HepG2 (cell line): ENCODE measurements around the gene LUC7L2. TPM values are rescaled to one million over a fixed set of nuclear protein-coding genes. Genes with fewer than 3 reads are reported as not detected.

Source experiments
- ATAC-seq: fragments of 200-7000 bp; cut with Tn5 transposase; 3 replicates; pipeline ENCODE4 v1.9.1; 2020; ENCODE audit warnings: mild to moderate bottlenecking, moderate library complexity
- BruUV-seq: library from RNA; stranded (reverse); fragments of 400-500 nt; replicated peaks from 2 replicates; lab custom pipeline; 2021; lab: Mats Ljungman, UMichigan
- CTCF ChIA-PET: fragments of 300-600 bp; formaldehyde crosslinking; extraction: SDS; loops from one replicate; lab custom pipeline; 2021; ENCODE audit warnings: low total read pairs, inconsistent platforms, low intra/inter-chr PET ratio; lab: Yijun Ruan, JAX
- POLR2A ChIA-PET: fragments of 350-600 bp; sonication (Branson Sonifier 250); formaldehyde crosslinking; loops from one replicate; lab custom pipeline; 2020; ENCODE audit warnings: antibody characterized with exemption, inconsistent platforms; lab: Yijun Ruan, JAX
- DNase-seq: peaks from one replicate; pipeline ENCODE4 v3.0.0-alpha.2; 2015; ENCODE audit warnings: low spot score
- FAIRE-seq: peaks from 3 replicates; lab custom pipeline; 2011; peaks lifted over from hg19 to GRCh38; lab: Jason Lieb, UNC
- H2AFZ ChIP-seq: one replicate; pipeline ENCODE4 v1.6.1; 2011; ENCODE audit warnings: low read length, inconsistent platforms
- H3K27ac ChIP-seq: fragments of 300-600 bp; 3 replicates; pipeline ENCODE4 v1.8.0; 2011; ENCODE audit warnings: mixed run types, mild to moderate bottlenecking, mixed read lengths, low read length, inconsistent platforms; ENCODE audit not compliant: insufficient read depth; ENCODE audit errors: extremely low read length
- H3K27me3 ChIP-seq, 2 experiments: fragments of 200-600 bp in 1 of 2; 2 replicates in 1 of 2; 3 replicates in 1 of 2; pipeline versions ENCODE4 v1.6.0 to v1.8.0; 2011; ENCODE audit warnings: low read length in 2 of 2, mild to moderate bottlenecking in 2 of 2, moderate library complexity in 2 of 2, inconsistent platforms in 1 of 2; ENCODE audit not compliant: insufficient read depth in 2 of 2, control insufficient read depth in 1 of 2
- H3K36me3 ChIP-seq, 2 experiments: fragments of 200-600 bp in 1 of 2; replicated peaks in 1 of 2; 2 replicates in 1 of 2; 3 replicates in 1 of 2; pipeline versions ENCODE4 v1.5.1 to v1.8.0; 2011; ENCODE audit warnings: low read length in 2 of 2, inconsistent platforms in 1 of 2; ENCODE audit not compliant: insufficient read depth in 2 of 2, control insufficient read depth in 1 of 2
- H3K4me1 ChIP-seq: 2 replicates; pipeline ENCODE4 v1.5.1; 2012; ENCODE audit warnings: low read length, inconsistent platforms; ENCODE audit not compliant: insufficient read depth
- H3K4me2 ChIP-seq: 2 replicates; pipeline ENCODE4 v1.6.0; 2011; ENCODE audit warnings: low read depth, low read length, inconsistent platforms
- H3K4me3 ChIP-seq, 3 experiments: fragments of 200-600 bp in 1 of 3; sonication (generic), shearing (Covaris generic) in 1 of 3; replicated peaks in 1 of 3; 2 replicates each; pipeline ENCODE4 v1.5.1; 2011 to 2016; ENCODE audit warnings: low read length in 3 of 3, inconsistent platforms in 2 of 3, low read depth in 2 of 3, mild to moderate bottlenecking in 2 of 3, control low read depth in 1 of 3, mixed read lengths in 1 of 3; ENCODE audit not compliant: insufficient read depth in 1 of 3
- H3K79me2 ChIP-seq: one replicate; pipeline ENCODE4 v1.6.1; 2011; ENCODE audit warnings: low read length, inconsistent platforms; ENCODE audit not compliant: insufficient read depth
- H3K9ac ChIP-seq: 2 replicates; pipeline ENCODE4 v1.6.0; 2011; ENCODE audit warnings: mild to moderate bottlenecking, low read depth, low read length, inconsistent platforms; ENCODE audit not compliant: insufficient read depth
- H3K9me3 ChIP-seq: 2 replicates; pipeline ENCODE4 v1.5.1; 2012; ENCODE audit warnings: mild to moderate bottlenecking, low read length
- H4K20me1 ChIP-seq: 2 replicates; pipeline ENCODE4 v1.6.0; 2011; ENCODE audit warnings: inconsistent platforms, mild to moderate bottlenecking, low read length, moderate library complexity; ENCODE audit not compliant: insufficient read depth
- DPF2 ChIP-seq: sonication (generic); formaldehyde crosslinking; IDR thresholded peaks from 2 replicates; pipeline ENCODE4 v1.4.0; 2020; ENCODE audit warnings: mild to moderate bottlenecking, low read depth, missing genetic modification reagents, borderline replicate concordance
- FOXO4 ChIP-seq: sonication (generic); formaldehyde crosslinking; conservative IDR thresholded peaks from 2 replicates; pipeline ENCODE4 v1.8.1; 2023; ENCODE audit warnings: missing genetic modification reagents
- GTF3A ChIP-seq: sonication (generic); formaldehyde crosslinking; conservative IDR thresholded peaks from 2 replicates; pipeline ENCODE4 v1.4.0; 2020; ENCODE audit warnings: mild to moderate bottlenecking, missing genetic modification reagents
- KDM6A ChIP-seq: IDR thresholded peaks from 2 replicates; pipeline ENCODE4 v1.6.1; 2016; ENCODE audit warnings: low read depth
- KLF15 ChIP-seq: sonication (generic); formaldehyde crosslinking; IDR thresholded peaks from 2 replicates; pipeline ENCODE4 v1.8.1; 2023; ENCODE audit warnings: borderline replicate concordance, mild to moderate bottlenecking, inconsistent platforms, missing genetic modification reagents, mixed read lengths
- LCORL ChIP-seq, 2 experiments: fragments of 450-650 bp in 1 of 2; sonication (generic) in 1 of 2; formaldehyde crosslinking in 1 of 2; IDR thresholded peaks; 2 replicates each; pipeline versions ENCODE4 v1.5.0 to v1.6.1; 2017 to 2020; ENCODE audit warnings: antibody characterized with exemption in 1 of 2, missing genetic modification reagents in 1 of 2
- MAZ ChIP-seq, 2 experiments: sonication (generic) in 1 of 2; formaldehyde crosslinking in 1 of 2; IDR thresholded peaks; 2 replicates each; pipeline versions ENCODE4 v1.5.0 to v1.6.1; 2012 to 2020; ENCODE audit warnings: low read depth in 2 of 2, mild to moderate bottlenecking in 2 of 2, borderline replicate concordance in 1 of 2, improper control_type of control experiment in 1 of 2, low read length in 1 of 2, missing genetic modification reagents in 1 of 2, moderate library complexity in 1 of 2
- MEF2D ChIP-seq: sonication (generic); formaldehyde crosslinking; IDR thresholded peaks from 2 replicates; pipeline ENCODE4 v1.5.1; 2020; ENCODE audit warnings: mild to moderate bottlenecking, missing genetic modification reagents
- NR2F6 ChIP-seq, 2 experiments: IDR thresholded peaks; 2 replicates each; pipeline ENCODE4 v1.6.1; 2016; ENCODE audit warnings: antibody characterized with exemption in 1 of 2, mild to moderate bottlenecking in 1 of 2
- SMYD3 ChIP-seq: sonication (generic); formaldehyde crosslinking; IDR thresholded peaks from 2 replicates; pipeline ENCODE4 v1.8.1; 2023; ENCODE audit warnings: mild to moderate bottlenecking, missing genetic modification reagents
- TFDP2 ChIP-seq: sonication (generic); formaldehyde crosslinking; IDR thresholded peaks from 2 replicates; pipeline ENCODE4 v1.4.0; 2020; ENCODE audit warnings: missing genetic modification reagents
- ZNF3 ChIP-seq: IDR thresholded peaks from 2 replicates; pipeline ENCODE4 v1.7.0; 2017; ENCODE audit warnings: inconsistent platforms
- ZNF441 ChIP-seq: sonication (generic); formaldehyde crosslinking; IDR thresholded peaks from 2 replicates; pipeline ENCODE4 v1.7.0; 2021; ENCODE audit warnings: missing genetic modification reagents, borderline replicate concordance
- ZNF605 ChIP-seq: sonication (generic); formaldehyde crosslinking; IDR thresholded peaks from 2 replicates; pipeline ENCODE4 v1.8.0; 2022; ENCODE audit warnings: mild to moderate bottlenecking, missing genetic modification reagents
- WGBS: methylation state at CpG from one replicate; pipeline ENCODE4 v1.1.6; 2017; ENCODE audit warnings: low lambda C conversion rate; 5-methylcytosine and 5-hydroxymethylcytosine counted together
- in situ Hi-C: cut with HindIII; loops from 2 replicates; pipeline ENCODE4 v1.10.0; 2017; ENCODE audit warnings: low pct_unique_long_range_greater_than_20kb; ENCODE audit not compliant: extremely low pct_ligation_motif_present
- intact Hi-C: fragments of 100-400 bp; cut with micrococcal nuclease; formaldehyde crosslinking; loops from one replicate; pipeline ENCODE4 v1.10.0; 2022; ENCODE audit not compliant: unreplicated experiment
- polyA plus RNA-seq, 8 experiments: library from polyadenylated mRNA; depleted of rRNA in 3 of 8; stranded (reverse) in 7 of 8; unstranded in 1 of 8; fragments of >200 nt; fragmentation: Illumina TruSeq in 4 of 8; extraction: Trizol in 4 of 8; gene quantifications; 2 replicates each; pipeline versions ENCODE4 v1.2.1 to v1.2.3, GENCODE V29; 2011 to 2016; ENCODE audit warnings: low read depth in 4 of 8, missing spikeins in 1 of 8, mixed read lengths in 1 of 8; ENCODE audit not compliant: insufficient read depth in 1 of 8
- total RNA-seq, 5 experiments: library from RNA; depleted of rRNA; stranded (reverse); fragments of >200 nt; fragmentation: Illumina TruSeq; extraction: Trizol; gene quantifications; 2 replicates each; pipeline ENCODE4 v1.2.3, GENCODE V29; 2016; ENCODE audit warnings: low read depth in 1 of 5

The LUC7L2 gene
- total and polyA plus RNA-seq, 2 of the 13 experiments (the other 11 are each of a cell fraction or from before 2014, with no cell fraction given): 17.9 to 50.7 TPM

DNA sequence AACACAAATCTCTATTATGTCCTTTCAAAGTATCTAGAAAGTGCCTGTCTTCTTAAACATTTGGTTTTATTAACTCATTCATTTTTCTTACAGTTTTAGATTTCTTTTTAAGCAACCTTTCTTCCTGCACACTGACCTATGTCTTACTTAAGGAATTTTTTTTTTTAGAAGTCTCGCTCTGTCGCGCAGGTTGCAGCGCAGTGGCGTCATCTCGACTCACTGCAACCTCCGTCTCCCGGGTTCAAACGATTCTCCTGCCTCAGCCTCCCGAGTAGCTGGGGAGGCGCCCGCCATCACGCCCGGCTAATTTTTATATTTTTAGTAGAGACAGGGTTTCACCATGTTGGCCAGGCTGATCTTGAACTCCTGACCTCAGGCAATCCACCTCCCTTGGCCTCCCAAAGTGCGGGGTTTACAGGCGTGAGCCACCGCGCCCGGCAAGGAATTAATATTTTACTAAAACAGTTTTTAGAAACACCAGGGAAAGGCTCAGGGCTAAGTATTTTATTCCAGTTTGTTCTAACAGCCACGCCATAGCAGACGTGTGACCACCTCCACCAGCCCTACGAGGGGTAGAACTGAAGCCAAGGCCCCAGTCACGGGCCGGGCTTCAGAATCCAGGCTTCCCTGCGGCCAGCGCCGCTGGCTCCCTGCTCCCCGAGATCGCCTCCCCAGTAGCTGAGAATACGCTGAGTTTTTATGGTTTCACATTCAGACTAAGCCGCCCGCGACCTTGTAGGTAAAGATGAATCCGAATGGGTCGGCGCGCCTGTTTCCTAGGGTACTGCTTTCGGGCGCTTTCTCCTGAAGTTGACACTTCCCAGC, 941 bp upstream of the LUC7L2 start (continued):
- no peak for TF ChIP-seq DPF2 (CRISPR knock-in tag)
- TF ChIP-seq NR2F6 (IDR thresholded peaks at IDR 0.05): 0 out of 2 replicates have a peak, but pooled peaks have one; percentile 20
- no peak for TF ChIP-seq NR2F6 (CRISPR knock-in tag; IDR thresholded peaks at IDR 0.05)
- TF ChIP-seq ZNF605 (CRISPR knock-in tag): no peak; the same call in 1 of the 2 replicates
- TF ChIP-seq FOXO4 (CRISPR knock-in tag): 0 out of 2 replicates have a peak, but pooled peaks have one; percentile 84
- 0 out of 2 replicates have a peak, but pooled peaks have one; percentile 6 for TF ChIP-seq GTF3A (CRISPR knock-in tag)
- no peak for TF ChIP-seq ZNF441 (CRISPR knock-in tag)
- no peak for TF ChIP-seq ZNF3 (CRISPR knock-in tag)
- 0 out of 2 replicates have a peak, but pooled peaks have one; percentile 2 for TF ChIP-seq SMYD3 (CRISPR knock-in tag)

- CTCF ChIA-PET: no interaction called here
- no peak overlapping the region for H2AFZ ChIP-seq
- peaks cover 52% of the 10 kb centered on the region for H3K79me2 ChIP-seq
- FAIRE-seq (no peak), ATAC-seq (peak; percentile 89), DNase-seq (peak; percentile 92)
- POLR2A ChIA-PET: interaction anchor here (0.7 to 2.3 kb wide), 13 partner anchors 10 to 227 kb away, joined by 3 to 30 read pairs (median 5); partner anchors contain the start of genes FMC1 and UBN2
- 6% methylated on average over 24 of the region's 47 CpGs for WGBS
- H3K27me3 ChIP-seq: no peaks in the 10 kb centered on the region
- no peaks in the 10 kb centered on the region for H3K9me3 ChIP-seq
- H3K4me1 ChIP-seq: peaks cover 35% of the 10 kb centered on the region
- intact Hi-C loops: no loop called here
- no TSS peak for BruUV-seq
- H3K36me3 ChIP-seq: peaks cover 3 to 8% of the 10 kb centered on the region in 2 experiments; a peak in 3 of 5 replicates
- H3K4me3 ChIP-seq: peak overlapping the region; percentile 70 to 97 (median 89)
- peaks cover 17% of the 10 kb centered on the region; the same call in 1 of the 2 replicates for H4K20me1 ChIP-seq
- peak overlapping the region; percentile 99 for H3K27ac ChIP-seq
- H3K4me2 ChIP-seq: peak overlapping the region; percentile 90
- H3K9ac ChIP-seq: peak overlapping the region; percentile 98
- in situ Hi-C loops: no loop called here
- TF ChIP-seq KDM6A (CRISPR knock-in tag): no peak
- TF ChIP-seq MEF2D (CRISPR knock-in tag): no peak
- no peak for TF ChIP-seq LCORL (IDR thresholded peaks at IDR 0.05)
- peak; percentile 35 for TF ChIP-seq LCORL (CRISPR knock-in tag; IDR thresholded peaks at IDR 0.05)
- TF ChIP-seq KLF15 (CRISPR knock-in tag): no peak
- peak; percentile 47; the same call in 1 of the 2 replicates for TF ChIP-seq MAZ (IDR thresholded peaks at IDR 0.05; ENCODE audit: borderline replicate concordance, low read depth, low read length)
- TF ChIP-seq MAZ (CRISPR knock-in tag; IDR thresholded peaks at IDR 0.05; ENCODE audit: low read depth): no peak
- peak; percentile 91 for TF ChIP-seq TFDP2 (CRISPR knock-in tag)
These were observed 685 bp downstream of the LUC7L2 start for GRCh38 chr7:139360210-139360947.
